Smooth muscle cell (in vitro differentiated cells): ENCODE measurements around the gene PACS2. TPM values are rescaled to one million over a fixed set of nuclear protein-coding genes. Genes with fewer than 3 reads are reported as not detected.

ENCODE experiments used
- DNase-seq: peaks from one replicate; lab custom pipeline; 2025; ENCODE audit not compliant: unreplicated experiment; lab: John Stamatoyannopoulos, UW
- H2AFZ ChIP-seq: fragments of 200-600 bp; sonication (generic); 2 replicates; pipeline ENCODE4 v1.6.0; 2016; ENCODE audit warnings: antibody characterized with exemption, low read depth, mild to moderate bottlenecking
- H3F3A ChIP-seq: fragments of 200-600 bp; sonication (generic); 2 replicates; pipeline ENCODE4 v1.6.0; 2017; ENCODE audit warnings: antibody characterized with exemption, low read depth
- H3K27ac ChIP-seq: fragments of 200-600 bp; sonication (generic); 2 replicates; pipeline ENCODE4 v1.5.1; 2016; ENCODE audit warnings: low read depth, mild to moderate bottlenecking
- H3K27me3 ChIP-seq: fragments of 200-600 bp; sonication (generic); 2 replicates; pipeline ENCODE4 v1.6.1; 2016; ENCODE audit warnings: low read depth, mild to moderate bottlenecking
- H3K36me3 ChIP-seq: fragments of 200-600 bp; sonication (generic); 2 replicates; pipeline ENCODE4 v1.5.1; 2016; ENCODE audit warnings: low read depth
- H3K4me1 ChIP-seq: fragments of 200-600 bp; sonication (generic); 2 replicates; pipeline ENCODE4 v1.5.1; 2016; ENCODE audit warnings: low read depth
- H3K4me2 ChIP-seq: fragments of 200-600 bp; sonication (generic); 2 replicates; pipeline ENCODE4 v1.6.0; 2016; ENCODE audit warnings: mild to moderate bottlenecking
- H3K4me3 ChIP-seq: fragments of 200-600 bp; sonication (generic); 2 replicates; pipeline ENCODE4 v1.5.1; 2016; ENCODE audit warnings: mild to moderate bottlenecking
- H3K79me2 ChIP-seq: fragments of 200-600 bp; sonication (generic); 2 replicates; pipeline ENCODE4 v1.6.0; 2016; ENCODE audit warnings: low read depth, mild to moderate bottlenecking
- H3K9ac ChIP-seq: fragments of 200-600 bp; sonication (generic); 2 replicates; pipeline ENCODE4 v1.6.0; 2016; ENCODE audit warnings: low read depth
- H3K9me3 ChIP-seq: fragments of 200-600 bp; sonication (generic); replicated peaks from 2 replicates; pipeline ENCODE4 v1.5.1; 2016; ENCODE audit warnings: low read depth
- H4K20me1 ChIP-seq: fragments of 200-600 bp; sonication (generic); 2 replicates; pipeline ENCODE4 v1.6.0; 2016; ENCODE audit warnings: low read depth
- CTCF ChIP-seq: fragments of 200-600 bp; sonication (generic); IDR thresholded peaks from 2 replicates; pipeline ENCODE4 v1.5.1; 2017; ENCODE audit warnings: borderline replicate concordance, mild to moderate bottlenecking, antibody characterized with exemption; ENCODE audit not compliant: insufficient read depth, poor library complexity, severe bottlenecking
- WGBS: methylation state at CpG from one replicate; pipeline ENCODE4 v1.1.7; 2016; ENCODE audit warnings: low lambda C conversion rate; 5-methylcytosine and 5-hydroxymethylcytosine counted together
- polyA plus RNA-seq: library from polyadenylated mRNA; unstranded; fragments of >200 nt; fragmentation: Nextera tagmentation; extraction: Ambion mirVana; gene quantifications from 2 replicates; pipeline ENCODE4 v1.2.1, GENCODE V29; 2016
- total RNA-seq: library from RNA; depleted of rRNA; stranded (reverse); fragments of >200 nt; gene quantifications from 2 replicates; pipeline ENCODE4 v1.2.3, GENCODE V29; 2014

PACS2 gene
- total and polyA plus RNA-seq, 2 experiments from 2014 or later, result 36.9 to 49.1 TPM

- DNase-seq, result no peak
- Histone ChIP-seq H3K4me2 (no peak overlapping the region), H3K9ac (no peak overlapping the region), H3K36me3 (no peaks in the 10 kb centered on the region), H3K27ac (no peak overlapping the region), H4K20me1 (peaks cover 55% of the 10 kb centered on the region), H3K79me2 (peaks cover 5% of the 10 kb centered on the region), H3F3A (no peaks in the 10 kb centered on the region), H3K4me3 (no peak overlapping the region), H2AFZ (no peak overlapping the region), H3K4me1 (no peaks in the 10 kb centered on the region), H3K9me3 (no peaks in the 10 kb centered on the region), H3K27me3 (no peaks in the 10 kb centered on the region)
- no peak for TF ChIP-seq CTCF
- 98% methylated on average over 26 of the region's 26 CpGs for WGBS
Measured at GRCh38 chr14:105445901-105446845, 131.6 kb downstream of the PACS2 start.

GRCh38 chr14:105446971-105447370 is 132.4 kb downstream of the PACS2 start:
- H4K20me1 ChIP-seq, result peaks cover 53% of the 10 kb centered on the region
- H2AFZ ChIP-seq, result no peak overlapping the region
- WGBS, result 95% methylated on average over 13 of the region's 14 CpGs
- no peak for TF ChIP-seq CTCF
- H3F3A ChIP-seq, result no peaks in the 10 kb centered on the region
- H3K4me3 ChIP-seq, result no peak overlapping the region
- no peaks in the 10 kb centered on the region for H3K9me3 ChIP-seq
- H3K4me2 ChIP-seq, result no peak overlapping the region
- no peak for DNase-seq
- H3K36me3 ChIP-seq, result no peaks in the 10 kb centered on the region
- no peak overlapping the region for H3K27ac ChIP-seq
- H3K9ac ChIP-seq, result no peak overlapping the region
- H3K27me3 ChIP-seq, result no peaks in the 10 kb centered on the region
- no peaks in the 10 kb centered on the region for H3K4me1 ChIP-seq
- peaks cover 5% of the 10 kb centered on the region for H3K79me2 ChIP-seq

Other genes with a start within 250 kb of the PACS2 start
- 0.18 TPM in 1 of 2 replicates, not detected in the other for gene GPR132, start 249.3 kb upstream of the PACS2 start, total RNA-seq
- 0.62 and 1.6 TPM in 2 replicates for gene GPR132, start 249.3 kb upstream of the PACS2 start, polyA plus RNA-seq
- 5.8 and 7.6 TPM in 2 replicates for gene JAG2, start 146.0 kb upstream of the PACS2 start, total RNA-seq
- gene JAG2, start 146.0 kb upstream of the PACS2 start, polyA plus RNA-seq, result 5.0 and 10.0 TPM in 2 replicates
- gene NUDT14, start 133.4 kb upstream of the PACS2 start, total RNA-seq, result 7.9 and 9.5 TPM in 2 replicates
- gene NUDT14, start 133.4 kb upstream of the PACS2 start, polyA plus RNA-seq, result 30.7 and 45.6 TPM in 2 replicates
- gene BTBD6, start 66.2 kb upstream of the PACS2 start, total RNA-seq, result 22.7 and 27.0 TPM in 2 replicates
- gene BTBD6, start 66.2 kb upstream of the PACS2 start, polyA plus RNA-seq, result 40.3 and 41.8 TPM in 2 replicates
- 9.8 and 15.9 TPM in 2 replicates for gene BRF1, start 13.7 kb upstream of the PACS2 start, total RNA-seq
- 12.5 and 20.7 TPM in 2 replicates for gene BRF1, start 13.7 kb upstream of the PACS2 start, polyA plus RNA-seq
- gene TEX22, start 83.8 kb downstream of the PACS2 start, total RNA-seq, result 0.09 and 1.7 TPM in 2 replicates
- 0.50 and 0.93 TPM in 2 replicates for gene TEX22, start 83.8 kb downstream of the PACS2 start, polyA plus RNA-seq
- 25.5 and 41.3 TPM in 2 replicates for gene MTA1, start 105.1 kb downstream of the PACS2 start, total RNA-seq
- 48.7 and 60.4 TPM in 2 replicates for gene MTA1, start 105.1 kb downstream of the PACS2 start, polyA plus RNA-seq
- 7.6 and 14.1 TPM in 2 replicates for gene CRIP2, start 160.1 kb downstream of the PACS2 start, total RNA-seq
- gene CRIP2, start 160.1 kb downstream of the PACS2 start, polyA plus RNA-seq, result 38.1 and 45.7 TPM in 2 replicates
- gene CRIP1, start 172.1 kb downstream of the PACS2 start, total RNA-seq, result 0.27 and 4.9 TPM in 2 replicates
- 31.8 and 40.6 TPM in 2 replicates for gene CRIP1, start 172.1 kb downstream of the PACS2 start, polyA plus RNA-seq
- gene TEDC1, start 176.5 kb downstream of the PACS2 start, total RNA-seq, result 3.8 and 3.9 TPM in 2 replicates
- 4.7 and 8.2 TPM in 2 replicates for gene TEDC1, start 176.5 kb downstream of the PACS2 start, polyA plus RNA-seq
- 2.6 and 7.0 TPM in 2 replicates for gene TMEM121, start 211.8 kb downstream of the PACS2 start, total RNA-seq
- 7.2 and 12.1 TPM in 2 replicates for gene TMEM121, start 211.8 kb downstream of the PACS2 start, polyA plus RNA-seq